Ectodermal cell (in vitro differentiated cells): ENCODE results near the gene PDLIM5.
"Not testable (repeated sequence)": the region's sequence is repeated elsewhere in the genome, so short reads cannot be mapped to it uniquely, and the experiment has no call there.

Experiments used
- H3K27ac ChIP-seq: 2 replicates; pipeline ENCODE4 v1.7.0; 2013; ENCODE audit warnings: mild to moderate bottlenecking, low read depth, low read length; ENCODE audit not compliant: insufficient read depth, poor library complexity, severe bottlenecking
- H3K27me3 ChIP-seq: 2 replicates; pipeline ENCODE4 v1.7.0; 2013; ENCODE audit warnings: mild to moderate bottlenecking, low read length; ENCODE audit not compliant: insufficient read depth, control insufficient read depth, poor library complexity, severe bottlenecking
- H3K36me3 ChIP-seq: one replicate; pipeline ENCODE4 v1.7.0; 2013; ENCODE audit warnings: low read length; ENCODE audit not compliant: control insufficient read depth, insufficient read depth
- H3K4me1 ChIP-seq: one replicate; pipeline ENCODE4 v1.7.0; 2013; ENCODE audit warnings: low read length; ENCODE audit not compliant: control insufficient read depth, insufficient read depth
- H3K4me3 ChIP-seq: 2 replicates; pipeline ENCODE4 v1.7.0; 2013; ENCODE audit warnings: low read depth, low read length, control low read depth; ENCODE audit not compliant: insufficient read depth
- H3K9me3 ChIP-seq: 2 replicates; pipeline ENCODE4 v1.7.0; 2013; ENCODE audit warnings: mild to moderate bottlenecking, low read length, moderate library complexity; ENCODE audit not compliant: control insufficient read depth
- WGBS, 2 experiments: methylation state at CpG; one replicate each; pipeline ENCODE4 v1.1.7; 2013; ENCODE audit warnings: missing lambda C conversion rate in 2 of 2; 5-methylcytosine and 5-hydroxymethylcytosine counted together

PDLIM5 gene

DNA sequence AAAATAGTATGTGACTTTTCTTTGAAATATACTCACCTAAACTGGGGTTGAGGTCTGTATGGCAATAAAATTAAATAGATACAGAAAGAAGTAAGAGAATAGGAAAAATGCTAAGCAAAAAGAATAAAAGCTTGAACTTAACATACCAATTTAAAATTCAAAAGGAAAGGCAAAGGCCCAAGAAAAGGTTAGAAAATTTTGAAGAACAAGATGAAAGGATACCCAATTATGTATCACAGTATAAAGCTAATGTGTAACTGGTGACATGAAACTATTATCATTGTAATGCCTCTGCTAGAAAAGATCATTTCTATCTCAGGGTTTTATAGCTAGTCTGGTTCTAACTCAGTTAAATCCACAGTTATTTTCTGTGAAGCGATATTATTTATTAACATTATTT is 99.1 kb downstream of the PDLIM5 start:
- Histone ChIP-seq H3K36me3 (no peaks in the 10 kb centered on the region), H3K27me3 (no peaks in the 10 kb centered on the region), H3K4me3 (no peak overlapping the region), H3K9me3 (no peaks in the 10 kb centered on the region), H3K27ac (no peak overlapping the region), H3K4me1 (no peaks in the 10 kb centered on the region)
- no CpG with 5 or more reads among the region's 1 CpG for WGBS, 2 experiments

DNA sequence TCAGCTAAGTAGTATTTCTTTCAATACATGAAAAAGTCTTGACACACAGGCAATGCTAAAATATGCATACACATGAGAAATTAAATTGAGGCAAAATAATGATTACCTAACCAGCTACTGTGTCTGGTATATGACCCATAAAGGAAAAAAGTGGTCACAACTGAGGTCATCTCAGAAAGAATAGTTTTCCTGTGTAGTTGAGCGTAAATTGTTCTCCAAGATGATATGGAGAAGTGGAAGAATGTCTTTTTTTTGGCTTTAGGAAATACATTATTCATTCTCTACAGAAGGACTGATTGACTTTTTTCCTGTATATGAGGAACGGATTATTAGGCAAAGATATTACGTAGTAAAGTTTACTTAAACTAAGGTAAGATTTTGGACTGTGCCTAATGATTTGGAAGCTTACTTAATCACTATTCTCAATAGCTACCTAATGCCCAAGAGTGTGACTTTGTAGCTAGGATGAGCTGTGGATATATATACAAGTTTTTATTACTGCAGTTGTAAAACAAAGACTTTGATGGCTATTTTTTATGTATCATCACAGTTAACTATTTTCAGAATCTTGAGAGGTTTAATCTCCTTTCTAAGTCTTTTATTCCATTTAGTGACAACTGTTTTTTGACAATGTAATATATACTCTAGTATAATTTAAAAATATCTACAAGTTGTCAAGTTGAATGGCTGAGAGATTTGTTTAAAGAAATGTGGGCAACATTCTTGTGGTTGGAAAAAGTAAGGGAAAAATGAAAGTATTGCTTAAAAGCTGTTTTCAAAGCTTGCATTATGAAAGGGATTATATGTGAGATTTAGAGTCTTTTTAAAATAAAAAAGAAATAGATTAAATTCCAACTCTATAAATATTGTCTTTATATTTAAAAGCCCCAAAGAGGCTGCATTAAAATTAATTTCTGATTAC is 100.2 kb downstream of the PDLIM5 start:
- no peaks in the 10 kb centered on the region for H3K9me3 ChIP-seq
- no peaks in the 10 kb centered on the region for H3K36me3 ChIP-seq
- H3K4me1 ChIP-seq = no peaks in the 10 kb centered on the region
- WGBS, 2 experiments = 82 to 100% methylated on average over 1 to 3 of the region's 3 CpGs
- no peak overlapping the region for H3K4me3 ChIP-seq
- no peaks in the 10 kb centered on the region for H3K27me3 ChIP-seq
- H3K27ac ChIP-seq = no peak overlapping the region

DNA sequence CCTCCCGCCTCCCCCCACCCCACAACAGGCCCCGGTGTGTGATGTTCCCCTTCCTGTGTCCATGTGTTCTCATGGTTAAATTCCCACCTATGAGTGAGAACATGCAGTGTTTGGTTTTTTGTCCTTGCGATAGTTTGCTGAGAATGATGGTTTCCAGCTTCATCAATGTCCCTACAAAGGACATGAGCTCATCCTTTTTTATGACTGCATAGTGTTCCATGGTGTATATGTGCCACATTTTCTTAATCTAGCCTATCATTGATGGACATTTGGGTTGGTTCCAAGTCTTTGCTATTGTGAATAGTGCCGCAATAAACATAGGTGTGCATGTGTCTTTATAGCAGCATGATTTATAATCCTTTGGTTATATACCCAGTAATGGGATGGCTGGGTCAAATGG is 104.3 kb downstream of the PDLIM5 start:
- 93 to 100% methylated on average over 2 of the region's 4 CpGs for WGBS, 2 experiments
- H3K27ac ChIP-seq, H3K4me3 ChIP-seq, H3K4me1 ChIP-seq, H3K36me3 ChIP-seq, H3K27me3 ChIP-seq, H3K9me3 ChIP-seq: not testable (repeated sequence)

DNA sequence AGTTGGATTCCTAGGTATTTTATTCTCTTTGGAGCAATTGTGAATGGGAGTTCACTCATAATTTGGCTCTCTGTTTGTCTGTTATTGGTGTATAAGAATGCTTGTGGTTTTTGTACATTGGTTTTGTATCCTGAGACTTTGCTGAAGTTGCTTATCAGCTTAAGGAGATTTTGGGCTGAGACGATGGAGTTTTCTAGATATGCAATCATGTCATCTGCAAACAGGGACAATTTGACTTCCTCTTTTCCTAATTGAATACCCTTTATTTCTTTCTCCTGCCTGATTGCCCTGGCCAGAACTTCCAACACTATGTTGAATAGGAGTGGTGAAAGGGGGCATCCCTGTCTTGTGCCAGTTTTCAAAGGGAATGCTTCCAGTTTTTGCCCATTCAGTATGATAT is 105.9 kb downstream of the PDLIM5 start:
- WGBS, 2 experiments = no CpG with 5 or more reads among the region's 1 CpG
- not testable (repeated sequence) for H3K36me3 ChIP-seq, H3K4me3 ChIP-seq, H3K4me1 ChIP-seq, H3K27ac ChIP-seq, H3K9me3 ChIP-seq, H3K27me3 ChIP-seq

DNA sequence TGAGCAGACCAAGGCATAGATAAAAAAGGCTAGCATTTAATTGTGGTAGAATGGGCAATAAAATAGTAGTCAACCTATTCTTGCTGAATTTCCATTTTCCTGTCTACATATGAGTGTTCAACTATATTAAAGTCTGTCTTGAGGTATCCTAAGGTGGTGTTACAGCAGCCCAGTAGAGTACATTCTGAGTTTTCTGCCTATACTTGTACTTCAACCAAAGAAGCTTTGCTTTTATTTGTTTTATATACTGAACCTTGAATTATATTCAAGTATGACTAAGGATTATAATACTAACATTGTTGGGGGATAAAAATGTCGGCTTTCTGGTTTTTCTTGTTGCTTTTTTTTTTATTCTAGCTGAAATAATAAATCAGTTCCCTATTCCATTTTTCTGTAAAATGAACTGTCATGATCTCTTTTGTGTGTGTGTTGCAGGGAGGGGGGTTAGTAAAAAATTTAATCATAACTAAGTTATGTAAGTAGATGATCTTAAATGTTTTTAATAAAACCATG is 106.7 kb downstream of the PDLIM5 start:
- H3K4me3 ChIP-seq = no peak overlapping the region
- WGBS, 2 experiments = 83% methylated on average over 1 of the region's 1 CpG; no CpG with 5 or more reads in 1 of the 2 experiments
- no peak overlapping the region for H3K27ac ChIP-seq
- H3K27me3 ChIP-seq = no peaks in the 10 kb centered on the region
- no peaks in the 10 kb centered on the region for H3K36me3 ChIP-seq
- H3K9me3 ChIP-seq = no peaks in the 10 kb centered on the region
- H3K4me1 ChIP-seq = no peaks in the 10 kb centered on the region

DNA sequence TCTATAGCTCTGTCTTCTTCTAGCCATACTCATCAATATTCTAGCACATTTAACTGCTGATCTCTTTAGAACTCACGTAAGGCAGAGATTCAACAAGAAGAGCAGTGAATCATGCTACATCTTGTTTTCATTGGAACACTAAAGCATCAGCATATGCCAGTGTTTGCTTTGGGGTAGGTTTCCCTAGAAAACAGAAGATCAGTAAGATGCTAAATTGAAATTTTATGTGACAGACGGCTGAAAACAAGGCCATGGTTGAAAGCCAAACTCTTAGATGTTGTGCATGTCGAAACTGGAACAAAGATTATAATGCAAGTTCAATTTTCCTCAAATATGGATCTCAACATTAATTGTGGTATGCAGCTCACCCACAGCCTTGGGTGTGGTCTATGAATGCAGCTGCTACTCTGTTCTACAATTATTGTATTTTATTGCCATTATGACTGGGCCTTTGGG is 107.6 kb downstream of the PDLIM5 start:
- no peaks in the 10 kb centered on the region for H3K4me1 ChIP-seq
- WGBS, 2 experiments = 93 to 99% methylated on average over 3 of the region's 3 CpGs

DNA sequence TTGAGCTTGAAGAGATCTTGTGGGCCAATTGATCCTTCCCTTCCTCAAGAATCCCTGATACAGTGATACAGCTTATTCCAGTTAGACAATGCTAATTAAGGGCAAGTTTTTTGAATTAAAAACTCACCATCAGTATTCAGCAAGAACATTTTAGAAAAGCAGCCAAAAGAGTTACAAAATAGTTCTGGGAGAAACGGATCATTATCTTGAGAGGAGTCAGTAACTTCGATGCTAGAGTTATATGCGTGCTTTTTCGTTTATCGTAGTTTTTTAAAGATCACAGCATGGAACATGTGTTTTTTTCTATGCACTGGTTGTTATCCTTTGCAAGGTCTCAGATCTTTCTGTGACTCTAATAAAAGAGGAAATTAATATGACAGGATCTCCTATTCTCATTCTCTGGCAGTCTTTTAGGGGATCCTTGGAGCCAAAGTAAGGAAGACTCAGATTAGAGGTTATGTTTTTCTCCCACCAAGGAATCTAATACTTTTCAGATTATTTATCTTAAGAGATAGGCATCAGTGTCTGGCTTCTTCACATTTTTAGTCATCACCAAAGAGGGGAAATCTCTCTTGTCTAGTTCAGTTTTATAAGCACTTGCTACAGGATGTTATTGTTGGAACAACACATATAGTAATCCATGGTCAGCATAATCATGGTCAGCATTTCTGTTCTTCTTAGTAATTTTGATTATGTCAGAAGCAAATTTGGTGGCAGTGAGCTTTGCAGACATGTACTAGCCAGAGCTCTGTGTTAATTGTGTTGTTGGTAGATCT is 109.7 kb downstream of the PDLIM5 start:
- 98 to 99% methylated on average over 5 of the region's 5 CpGs for WGBS, 2 experiments
- H3K4me3 ChIP-seq = no peak overlapping the region

More for the DNA sequence above, 107.6 kb downstream of the PDLIM5 start:
- Histone ChIP-seq H3K9me3 (no peaks in the 10 kb centered on the region), H3K4me3 (no peak overlapping the region), H3K27ac (no peak overlapping the region), H3K27me3 (no peaks in the 10 kb centered on the region), H3K36me3 (no peaks in the 10 kb centered on the region)

DNA sequence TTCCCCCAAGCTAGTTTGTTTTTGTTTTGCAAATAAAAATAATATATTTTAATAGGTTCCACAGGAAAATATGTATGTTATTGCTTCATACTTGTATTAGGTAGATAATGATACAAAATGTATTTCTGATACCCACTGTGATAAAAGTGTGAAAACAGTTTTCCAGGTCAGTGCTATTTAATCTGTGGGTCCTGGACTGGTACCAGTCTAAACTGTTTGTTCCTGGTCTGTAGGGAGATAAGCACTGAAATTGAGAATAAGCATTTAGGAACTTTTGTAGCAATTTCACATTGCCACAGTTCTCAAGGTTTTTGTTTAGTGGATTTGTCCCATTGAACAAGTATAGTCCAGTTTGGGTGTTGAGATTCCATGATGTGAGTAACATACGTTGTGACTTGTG is 110.5 kb downstream of the PDLIM5 start:
- no peaks in the 10 kb centered on the region for H3K9me3 ChIP-seq
- no peaks in the 10 kb centered on the region for H3K27me3 ChIP-seq
- no peaks in the 10 kb centered on the region for H3K36me3 ChIP-seq
- no peak overlapping the region for H3K27ac ChIP-seq
- 86 to 97% methylated on average over 1 of the region's 1 CpG for WGBS, 2 experiments
- H3K4me1 ChIP-seq = no peaks in the 10 kb centered on the region
- no peak overlapping the region for H3K4me3 ChIP-seq

More for the DNA sequence above, 109.7 kb downstream of the PDLIM5 start:
- Histone ChIP-seq H3K27ac (no peak overlapping the region), H3K4me1 (no peaks in the 10 kb centered on the region), H3K9me3 (no peaks in the 10 kb centered on the region), H3K27me3 (no peaks in the 10 kb centered on the region), H3K36me3 (no peaks in the 10 kb centered on the region)

DNA sequence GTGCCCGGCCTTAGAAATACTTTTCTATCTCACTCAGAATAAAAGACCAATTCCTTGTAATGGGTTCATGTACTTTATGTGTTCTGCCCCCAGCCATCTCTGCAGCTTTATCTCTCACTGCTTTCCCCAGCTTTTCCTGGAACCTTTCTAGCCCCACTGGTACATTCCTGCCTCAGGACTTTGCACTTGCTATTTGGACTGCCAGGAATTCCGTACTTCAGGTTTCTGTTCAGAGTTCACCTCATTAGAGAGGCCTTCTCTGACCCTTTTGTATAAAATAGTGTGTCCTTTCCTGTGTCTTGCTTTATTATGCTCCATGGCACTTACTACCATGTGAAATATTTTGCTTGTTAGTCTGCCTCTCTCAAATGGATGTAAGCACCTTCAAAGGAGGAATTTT is 112.5 kb downstream of the PDLIM5 start:
- Histone ChIP-seq H3K36me3 (no peaks in the 10 kb centered on the region), H3K9me3 (no peaks in the 10 kb centered on the region), H3K27ac (no peak overlapping the region), H3K4me3 (no peak overlapping the region), H3K4me1 (no peaks in the 10 kb centered on the region), H3K27me3 (no peaks in the 10 kb centered on the region)
- WGBS, 2 experiments = 92 to 94% methylated on average over 2 of the region's 2 CpGs

DNA sequence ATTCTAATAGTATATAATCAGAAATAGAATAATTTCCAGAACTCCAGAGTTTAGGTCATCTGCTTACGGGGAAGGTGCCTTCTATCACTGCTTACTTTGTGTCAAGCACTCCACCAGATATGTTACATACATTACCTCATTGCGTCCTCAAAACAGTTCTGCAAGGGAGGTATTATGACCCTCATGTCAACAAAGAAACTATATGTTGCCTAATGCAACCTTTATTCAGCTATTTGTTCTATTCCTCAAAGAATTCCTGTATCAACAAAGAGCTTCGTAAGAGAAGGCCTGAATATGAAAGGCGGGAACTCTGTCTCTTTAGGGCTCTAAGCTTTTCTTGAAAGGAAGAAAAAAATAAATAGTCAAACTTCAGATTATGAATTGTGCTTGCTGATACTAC is 114.7 kb downstream of the PDLIM5 start:
- H3K4me1 ChIP-seq = no peaks in the 10 kb centered on the region
- H3K4me3 ChIP-seq = no peak overlapping the region
- no peaks in the 10 kb centered on the region for H3K9me3 ChIP-seq
- 72 to 75% methylated on average over 4 of the region's 4 CpGs for WGBS, 2 experiments
- no peak overlapping the region for H3K27ac ChIP-seq
- H3K27me3 ChIP-seq = no peaks in the 10 kb centered on the region
- no peaks in the 10 kb centered on the region for H3K36me3 ChIP-seq
